ENCODE measurements around the gene KLF13.

The KLF13 gene

GRCh38 chr15:31401282-31401681 is 74.6 kb downstream of the KLF13 start:
- DNase-seq (ENCODE audit: low spot score): no peak

- no peak for DNase-seq (ENCODE audit: low spot score)
Measured at GRCh38 chr15:31402003-31402402, 75.4 kb downstream of the KLF13 start.

- no peak for DNase-seq (ENCODE audit: low spot score)
Measured at GRCh38 chr15:31402511-31403056, 75.9 kb downstream of the KLF13 start.

- no peak for DNase-seq (ENCODE audit: low spot score)
Measured at GRCh38 chr15:31403096-31403495, 76.5 kb downstream of the KLF13 start.

GRCh38 chr15:31403606-31404005 is 77.0 kb downstream of the KLF13 start:
- DNase-seq (ENCODE audit: low spot score): no peak

- DNase-seq (ENCODE audit: low spot score): no peak
Measured at GRCh38 chr15:31404345-31404744, 77.7 kb downstream of the KLF13 start.

GRCh38 chr15:31405200-31405920 is 78.7 kb downstream of the KLF13 start:
- DNase-seq (ENCODE audit: low spot score): no peak

GRCh38 chr15:31407376-31407775 is 80.7 kb downstream of the KLF13 start:
- no peak for DNase-seq (ENCODE audit: low spot score)

GRCh38 chr15:31407851-31408250 is 81.2 kb downstream of the KLF13 start:
- no peak for DNase-seq (ENCODE audit: low spot score)

- no peak for DNase-seq (ENCODE audit: low spot score)
Measured at GRCh38 chr15:31408724-31409123, 82.1 kb downstream of the KLF13 start.

- no peak for DNase-seq (ENCODE audit: low spot score)
Measured at GRCh38 chr15:31409171-31409570, 82.5 kb downstream of the KLF13 start.

GRCh38 chr15:31412824-31413223 is 86.2 kb downstream of the KLF13 start:
- DNase-seq (ENCODE audit: low spot score): no peak

- DNase-seq (ENCODE audit: low spot score): no peak
Measured at GRCh38 chr15:31415201-31415600, 88.6 kb downstream of the KLF13 start.

GRCh38 chr15:31419820-31420219 is 93.2 kb downstream of the KLF13 start:
- DNase-seq (ENCODE audit: low spot score): no peak

- DNase-seq (ENCODE audit: low spot score): no peak
Measured at GRCh38 chr15:31427411-31427810, 100.8 kb downstream of the KLF13 start.

Data from putamen (tissue), 1 donor.